Rectal smooth muscle tissue (tissue), 1 donor: ENCODE measurements around the gene FGF5.

Experiments used
- H3K27ac ChIP-seq: one replicate; pipeline ENCODE4 v1.7.0; 2013; ENCODE audit warnings: low read depth, low read length, inconsistent platforms
- H3K27me3 ChIP-seq: one replicate; pipeline ENCODE4 v1.7.0; 2013; ENCODE audit warnings: low read length; ENCODE audit not compliant: control insufficient read depth, insufficient read depth
- H3K36me3 ChIP-seq: one replicate; pipeline ENCODE4 v1.7.0; 2013; ENCODE audit warnings: low read length; ENCODE audit not compliant: control insufficient read depth, insufficient read depth
- H3K4me1 ChIP-seq: one replicate; pipeline ENCODE4 v1.7.0; 2013; ENCODE audit warnings: low read length; ENCODE audit not compliant: control insufficient read depth, insufficient read depth
- H3K4me3 ChIP-seq: one replicate; pipeline ENCODE4 v1.7.0; 2013; ENCODE audit warnings: low read length
- H3K9ac ChIP-seq: one replicate; pipeline ENCODE4 v1.7.0; 2013; ENCODE audit warnings: low read length

Gene FGF5

GRCh38 chr4:80257851-80258250 is 8.6 kb upstream of the FGF5 start:
- Histone ChIP-seq H3K4me3 (no peak overlapping the region), H3K27me3 (no peaks in the 10 kb centered on the region), H3K36me3 (no peaks in the 10 kb centered on the region), H3K4me1 (no peaks in the 10 kb centered on the region), H3K27ac (no peak overlapping the region), H3K9ac (no peak overlapping the region)

GRCh38 chr4:80259012-80259411 is 7.5 kb upstream of the FGF5 start:
- Histone ChIP-seq H3K4me3 (no peak overlapping the region), H3K9ac (no peak overlapping the region), H3K4me1 (no peaks in the 10 kb centered on the region), H3K36me3 (no peaks in the 10 kb centered on the region), H3K27ac (no peak overlapping the region), H3K27me3 (no peaks in the 10 kb centered on the region)

GRCh38 chr4:80259817-80260216 is 6.6 kb upstream of the FGF5 start:
- no peak overlapping the region for H3K27ac ChIP-seq
- no peak overlapping the region for H3K4me3 ChIP-seq
- H3K4me1 ChIP-seq = no peaks in the 10 kb centered on the region
- no peaks in the 10 kb centered on the region for H3K27me3 ChIP-seq
- no peaks in the 10 kb centered on the region for H3K36me3 ChIP-seq
- H3K9ac ChIP-seq = no peak overlapping the region

GRCh38 chr4:80261989-80262600 is 4.4 kb upstream of the FGF5 start:
- Histone ChIP-seq H3K4me3 (no peak overlapping the region), H3K4me1 (no peaks in the 10 kb centered on the region), H3K9ac (no peak overlapping the region), H3K27me3 (no peaks in the 10 kb centered on the region), H3K27ac (no peak overlapping the region), H3K36me3 (no peaks in the 10 kb centered on the region)

GRCh38 chr4:80263541-80264351 is 2.7 kb upstream of the FGF5 start:
- Histone ChIP-seq H3K27me3 (no peaks in the 10 kb centered on the region), H3K27ac (no peak overlapping the region), H3K4me1 (no peaks in the 10 kb centered on the region), H3K36me3 (no peaks in the 10 kb centered on the region), H3K4me3 (no peak overlapping the region), H3K9ac (no peak overlapping the region)

- Histone ChIP-seq H3K36me3 (no peaks in the 10 kb centered on the region), H3K27ac (no peak overlapping the region), H3K9ac (no peak overlapping the region), H3K4me3 (no peak overlapping the region), H3K4me1 (no peaks in the 10 kb centered on the region), H3K27me3 (no peaks in the 10 kb centered on the region)
Measured at GRCh38 chr4:80264352-80264647, 2.2 kb upstream of the FGF5 start.

- H3K27me3 ChIP-seq = no peaks in the 10 kb centered on the region
- H3K27ac ChIP-seq = no peak overlapping the region
- no peak overlapping the region for H3K9ac ChIP-seq
- no peaks in the 10 kb centered on the region for H3K36me3 ChIP-seq
- no peaks in the 10 kb centered on the region for H3K4me1 ChIP-seq
- no peak overlapping the region for H3K4me3 ChIP-seq
Measured at GRCh38 chr4:80264825-80265224, 1.6 kb upstream of the FGF5 start.

- Histone ChIP-seq H3K27ac (peak overlapping the region; percentile 79), H3K27me3 (no peaks in the 10 kb centered on the region), H3K9ac (peak overlapping the region; percentile 67)
Measured at GRCh38 chr4:80265571-80266252, 752 bp upstream of the FGF5 start.

GRCh38 chr4:80266902-80267380 is 477 bp downstream of the FGF5 start:
- Histone ChIP-seq H3K4me1 (no peaks in the 10 kb centered on the region), H3K27me3 (no peaks in the 10 kb centered on the region), H3K4me3 (peak overlapping the region; percentile 76), H3K27ac (peak overlapping the region; percentile 78), H3K9ac (no peak overlapping the region), H3K36me3 (no peaks in the 10 kb centered on the region)

More at GRCh38 chr4:80265571-80266252, 752 bp upstream of the FGF5 start:
- Histone ChIP-seq H3K4me1 (no peaks in the 10 kb centered on the region), H3K4me3 (peak overlapping the region; percentile 76), H3K36me3 (no peaks in the 10 kb centered on the region)

GRCh38 chr4:80268081-80268823 is 1.8 kb downstream of the FGF5 start:
- Histone ChIP-seq H3K9ac (no peak overlapping the region), H3K4me1 (no peaks in the 10 kb centered on the region), H3K36me3 (no peaks in the 10 kb centered on the region), H3K4me3 (peak overlapping the region; percentile 22), H3K27ac (peak overlapping the region; percentile 19), H3K27me3 (no peaks in the 10 kb centered on the region)

GRCh38 chr4:80268936-80269335 is 2.5 kb downstream of the FGF5 start:
- Histone ChIP-seq H3K36me3 (no peaks in the 10 kb centered on the region), H3K27me3 (no peaks in the 10 kb centered on the region), H3K4me3 (no peak overlapping the region), H3K27ac (no peak overlapping the region), H3K4me1 (no peaks in the 10 kb centered on the region), H3K9ac (no peak overlapping the region)

- H3K27me3 ChIP-seq = no peaks in the 10 kb centered on the region
- H3K36me3 ChIP-seq = no peaks in the 10 kb centered on the region
- no peaks in the 10 kb centered on the region for H3K4me1 ChIP-seq
- no peak overlapping the region for H3K4me3 ChIP-seq
- no peak overlapping the region for H3K9ac ChIP-seq
- no peak overlapping the region for H3K27ac ChIP-seq
Measured at GRCh38 chr4:80270321-80270720, 3.9 kb downstream of the FGF5 start.
